Measurements from ENCODE around the gene SNX6. TPM values are rescaled to one million over a fixed set of nuclear protein-coding genes. Genes with fewer than 3 reads are reported as not detected.

Gene SNX6
- total and polyA plus RNA-seq, 9 of the 15 experiments (the other 6 are each of a cell fraction or from before 2014, with no cell fraction given): 34.6 to 111 (median 57.5) TPM

DNA sequence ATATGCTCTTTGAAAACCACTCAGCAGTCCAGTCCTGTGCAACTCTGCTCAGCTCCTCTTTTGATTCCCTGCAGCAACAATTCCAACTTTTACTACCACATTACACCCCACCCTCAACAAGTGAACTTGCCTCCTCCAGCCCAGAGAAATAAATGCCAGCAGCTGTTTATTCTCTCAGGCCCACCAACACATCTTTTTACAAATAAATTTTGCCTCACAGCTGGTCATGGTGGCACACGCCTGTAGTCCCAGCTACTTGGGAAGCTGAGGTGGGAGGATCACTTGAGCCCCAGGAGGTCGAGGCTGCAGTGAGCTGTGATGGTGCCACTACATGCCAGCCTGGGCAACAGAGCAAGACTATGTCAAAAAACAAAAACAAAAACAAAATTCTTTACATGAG lies 9.8 kb downstream of the SNX6 start (continued):
- no peak for TF ChIP-seq ZNF699 (CRISPR knock-in tag; IDR thresholded peaks at IDR 0.05; ENCODE audit: insufficient replicate concordance)

DNA sequence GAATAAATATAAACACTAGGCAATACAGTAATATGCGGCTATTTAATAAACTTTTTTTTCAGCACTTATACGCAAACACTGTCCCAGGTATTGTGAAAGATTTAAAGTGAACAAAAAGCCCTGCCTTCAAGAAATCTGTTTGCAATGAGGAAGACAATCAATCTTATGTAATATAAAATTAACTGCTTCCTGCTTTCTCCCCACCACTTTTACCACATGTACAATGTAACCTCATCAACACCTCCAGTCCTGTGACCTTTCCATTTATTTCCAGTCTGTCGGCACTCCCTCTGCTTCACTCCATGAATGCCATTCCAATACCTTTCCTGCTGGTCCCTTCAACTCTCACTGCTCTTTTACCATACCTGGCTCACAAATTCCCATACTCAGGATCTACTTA lies 10.5 kb downstream of the SNX6 start:
- H3K36me3 ChIP-seq (ENCODE audit: control insufficient read depth, insufficient read depth, low read length): peaks cover 32% of the 10 kb centered on the region
- CTCF ChIA-PET (ENCODE audit: low intra/inter-chr PET ratio): no interaction called here
- H3K4me1 ChIP-seq (replicated peaks in 1 of 2; ENCODE audit: control insufficient read depth in 2 of 2, insufficient read depth in 2 of 2, low read length in 2 of 2): no peaks in the 10 kb centered on the region; a peak in 1 of 5 replicates
- ATAC-seq: no peak
- intact Hi-C loops (cut with micrococcal nuclease): no loop called here
- H3K9ac ChIP-seq (ENCODE audit: insufficient read depth in 1 of 2, low read depth in 2 of 2, low read length in 2 of 2): no peak overlapping the region
- H3K9me3 ChIP-seq (replicated peaks; ENCODE audit: control insufficient read depth, insufficient read depth, low read depth, low read length): no peaks in the 10 kb centered on the region
- WGBS (ENCODE audit: insufficient coverage, low coverage, missing lambda C conversion rate): 88% methylated on average over 3 of the region's 3 CpGs
- no peak for DNase-seq (ENCODE audit: extremely low read depth in 1 of 4, low spot score in 3 of 4)
- no peak for FAIRE-seq
- peaks cover 5% of the 10 kb centered on the region; the same call in 2 of the 3 replicates for H3K79me2 ChIP-seq (ENCODE audit: control insufficient read depth, insufficient read depth, low read length)
- H4K20me1 ChIP-seq (replicated peaks; ENCODE audit: control insufficient read depth, insufficient read depth, low read length): no peaks in the 10 kb centered on the region
- peaks cover 3% of the 10 kb centered on the region for H3K9me1 ChIP-seq (ENCODE audit: control insufficient read depth, insufficient read depth, low read length)
- no peaks in the 10 kb centered on the region for H3K27me3 ChIP-seq (ENCODE audit: control insufficient read depth in 2 of 2, insufficient read depth in 2 of 2, low read length in 2 of 2)
- POLR2A ChIA-PET: interaction anchor here (1.4 kb wide), 1 partner anchor 8 kb away, joined by 6 read pairs; no protein-coding TSS in a partner anchor
- H3K4me3 ChIP-seq: no peak overlapping the region
- no TSS peak for BruUV-seq (replicated peaks)
- in situ Hi-C loops (cut with MboI): no loop called here
- TF ChIP-seq EP400 (IDR thresholded peaks at IDR 0.05) (no peak), ZNF347 (CRISPR knock-in tag; IDR thresholded peaks at IDR 0.05; ENCODE audit: low read depth) (no peak), SREBF2 (CRISPR knock-in tag; IDR thresholded peaks at IDR 0.05) (no peak), STAT5A (IDR thresholded peaks at IDR 0.05; ENCODE audit: borderline replicate concordance, low read length) (no peak), ZNF23 (CRISPR knock-in tag; IDR thresholded peaks at IDR 0.05) (no peak)
- TF ChIP-seq, protein P1, sequence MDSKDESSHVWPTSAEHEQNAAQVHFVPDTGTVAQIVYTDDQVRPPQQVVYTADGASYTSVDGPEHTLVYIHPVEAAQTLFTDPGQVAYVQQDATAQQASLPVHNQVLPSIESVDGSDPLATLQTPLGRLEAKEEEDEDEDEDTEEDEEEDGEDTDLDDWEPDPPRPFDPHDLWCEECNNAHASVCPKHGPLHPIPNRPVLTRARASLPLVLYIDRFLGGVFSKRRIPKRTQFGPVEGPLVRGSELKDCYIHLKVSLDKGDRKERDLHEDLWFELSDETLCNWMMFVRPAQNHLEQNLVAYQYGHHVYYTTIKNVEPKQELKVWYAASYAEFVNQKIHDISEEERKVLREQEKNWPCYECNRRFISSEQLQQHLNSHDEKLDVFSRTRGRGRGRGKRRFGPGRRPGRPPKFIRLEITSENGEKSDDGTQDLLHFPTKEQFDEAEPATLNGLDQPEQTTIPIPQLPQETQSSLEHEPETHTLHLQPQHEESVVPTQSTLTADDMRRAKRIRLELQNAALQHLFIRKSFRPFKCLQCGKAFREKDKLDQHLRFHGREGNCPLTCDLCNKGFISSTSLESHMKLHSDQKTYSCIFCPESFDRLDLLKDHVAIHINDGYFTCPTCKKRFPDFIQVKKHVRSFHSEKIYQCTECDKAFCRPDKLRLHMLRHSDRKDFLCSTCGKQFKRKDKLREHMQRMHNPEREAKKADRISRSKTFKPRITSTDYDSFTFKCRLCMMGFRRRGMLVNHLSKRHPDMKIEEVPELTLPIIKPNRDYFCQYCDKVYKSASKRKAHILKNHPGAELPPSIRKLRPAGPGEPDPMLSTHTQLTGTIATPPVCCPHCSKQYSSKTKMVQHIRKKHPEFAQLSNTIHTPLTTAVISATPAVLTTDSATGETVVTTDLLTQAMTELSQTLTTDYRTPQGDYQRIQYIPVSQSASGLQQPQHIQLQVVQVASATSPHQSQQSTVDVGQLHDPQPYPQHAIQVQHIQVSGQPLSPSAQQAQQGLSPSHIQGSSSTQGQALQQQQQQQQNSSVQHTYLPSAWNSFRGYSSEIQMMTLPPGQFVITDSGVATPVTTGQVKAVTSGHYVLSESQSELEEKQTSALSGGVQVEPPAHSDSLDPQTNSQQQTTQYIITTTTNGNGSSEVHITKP (IDR thresholded peaks at IDR 0.05; ENCODE audit: partially characterized antibody): no peak
- TF ChIP-seq, protein P2, sequence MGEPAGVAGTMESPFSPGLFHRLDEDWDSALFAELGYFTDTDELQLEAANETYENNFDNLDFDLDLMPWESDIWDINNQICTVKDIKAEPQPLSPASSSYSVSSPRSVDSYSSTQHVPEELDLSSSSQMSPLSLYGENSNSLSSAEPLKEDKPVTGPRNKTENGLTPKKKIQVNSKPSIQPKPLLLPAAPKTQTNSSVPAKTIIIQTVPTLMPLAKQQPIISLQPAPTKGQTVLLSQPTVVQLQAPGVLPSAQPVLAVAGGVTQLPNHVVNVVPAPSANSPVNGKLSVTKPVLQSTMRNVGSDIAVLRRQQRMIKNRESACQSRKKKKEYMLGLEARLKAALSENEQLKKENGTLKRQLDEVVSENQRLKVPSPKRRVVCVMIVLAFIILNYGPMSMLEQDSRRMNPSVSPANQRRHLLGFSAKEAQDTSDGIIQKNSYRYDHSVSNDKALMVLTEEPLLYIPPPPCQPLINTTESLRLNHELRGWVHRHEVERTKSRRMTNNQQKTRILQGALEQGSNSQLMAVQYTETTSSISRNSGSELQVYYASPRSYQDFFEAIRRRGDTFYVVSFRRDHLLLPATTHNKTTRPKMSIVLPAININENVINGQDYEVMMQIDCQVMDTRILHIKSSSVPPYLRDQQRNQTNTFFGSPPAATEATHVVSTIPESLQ (CRISPR knock-in tag; IDR thresholded peaks at IDR 0.05): no peak
- TF ChIP-seq, protein P3, sequence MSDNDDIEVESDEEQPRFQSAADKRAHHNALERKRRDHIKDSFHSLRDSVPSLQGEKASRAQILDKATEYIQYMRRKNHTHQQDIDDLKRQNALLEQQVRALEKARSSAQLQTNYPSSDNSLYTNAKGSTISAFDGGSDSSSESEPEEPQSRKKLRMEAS (CRISPR knock-in tag; IDR thresholded peaks at IDR 0.05): no peak
- H2AFZ ChIP-seq (ENCODE audit: low read depth, low read length): no peak overlapping the region
- no peak overlapping the region for H3K4me2 ChIP-seq (ENCODE audit: insufficient read depth, low read length)
- no peak overlapping the region for H3K27ac ChIP-seq (ENCODE audit: extremely low read depth, low read depth, low read length)

All from K562 (cell line).